ENCODE results near the gene PRICKLE2.

Gene PRICKLE2

DNA sequence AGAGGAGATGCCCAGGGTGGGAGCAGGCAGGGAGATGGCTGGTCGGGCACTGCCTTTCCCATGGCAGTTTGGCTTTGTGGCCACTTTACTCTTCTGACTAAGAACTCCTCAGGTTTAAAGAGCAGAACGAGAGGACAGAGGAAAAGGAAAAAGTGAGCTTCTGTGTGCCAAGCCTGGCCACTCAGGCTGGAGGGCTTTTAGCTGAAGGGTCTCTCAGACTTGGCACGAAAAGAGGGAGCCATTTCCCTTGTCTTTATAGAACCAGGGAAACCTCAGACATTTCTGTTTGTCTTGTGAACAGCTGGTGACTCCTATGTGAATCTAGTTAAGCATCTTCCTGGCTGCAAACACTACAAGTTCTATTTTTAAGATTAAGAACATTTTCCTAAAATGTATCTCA lies 178.7 kb downstream of the PRICKLE2 start:
- no peak for DNase-seq (ENCODE audit: low read depth)

DNA sequence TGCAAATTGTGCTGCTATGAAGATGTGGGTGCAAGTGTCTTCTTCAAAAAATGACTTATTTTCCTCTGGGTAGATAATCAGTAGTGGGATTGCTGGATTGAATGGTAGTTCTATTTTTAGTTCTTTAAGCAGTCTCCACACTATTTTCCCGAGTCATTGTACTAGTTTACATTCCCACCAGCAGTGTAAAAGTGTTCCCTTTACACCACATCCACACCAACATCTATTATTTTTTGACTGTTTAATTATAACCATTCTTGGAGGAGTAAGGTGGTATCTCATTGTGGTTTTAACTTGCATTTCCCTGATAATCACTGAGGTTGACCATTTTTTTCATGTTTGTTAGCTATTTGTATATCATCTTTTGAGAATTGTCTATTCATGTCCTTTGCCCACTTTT lies 182.3 kb downstream of the PRICKLE2 start:
- DNase-seq (ENCODE audit: low read depth): no peak

All from T follicular helper cell (primary cell).